ENCODE data around the gene DENND1A. TPM values are rescaled to one million over a fixed set of nuclear protein-coding genes. Genes with fewer than 3 reads are reported as not detected.

DENND1A gene
- total RNA-seq, 1 experiment from 2014 or later = 23.5 TPM

DNA sequence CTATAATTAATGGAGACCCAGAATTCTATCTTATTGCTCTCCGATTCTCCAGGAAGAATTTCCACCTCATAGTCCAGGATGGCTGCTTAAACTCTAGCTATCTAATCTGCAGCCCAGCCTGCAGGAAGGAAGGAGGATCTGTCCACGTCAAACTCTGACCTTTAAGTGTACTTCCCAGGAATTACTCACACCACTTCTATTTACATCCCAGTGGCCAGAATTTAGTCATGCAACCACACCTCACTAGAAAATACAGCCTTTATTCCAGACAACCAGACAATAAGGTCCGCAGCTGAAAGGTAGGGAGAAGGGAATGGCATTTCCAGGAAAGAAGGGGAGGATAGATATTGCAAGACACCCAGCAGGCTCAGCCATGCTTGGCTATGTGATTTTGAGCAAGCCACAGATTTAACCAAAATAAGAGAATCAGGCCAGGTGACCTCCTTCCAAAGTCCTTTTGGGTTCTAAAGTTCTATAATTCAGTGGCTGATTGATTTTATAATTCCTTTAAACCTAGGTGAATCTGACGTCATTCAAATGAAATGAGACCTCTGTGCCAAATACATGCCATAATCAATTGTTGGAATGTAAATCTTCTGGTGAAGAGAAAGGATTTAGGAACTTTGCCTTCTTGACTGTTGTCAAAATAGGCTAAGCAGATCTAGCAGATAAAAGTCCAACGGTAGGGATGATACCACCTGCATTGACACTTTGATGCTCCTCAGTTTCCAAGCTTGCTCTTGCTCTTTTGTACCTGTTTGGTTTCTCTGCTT is 3.7 kb upstream of the DENND1A start (continued):
- TF ChIP-seq, protein P1, sequence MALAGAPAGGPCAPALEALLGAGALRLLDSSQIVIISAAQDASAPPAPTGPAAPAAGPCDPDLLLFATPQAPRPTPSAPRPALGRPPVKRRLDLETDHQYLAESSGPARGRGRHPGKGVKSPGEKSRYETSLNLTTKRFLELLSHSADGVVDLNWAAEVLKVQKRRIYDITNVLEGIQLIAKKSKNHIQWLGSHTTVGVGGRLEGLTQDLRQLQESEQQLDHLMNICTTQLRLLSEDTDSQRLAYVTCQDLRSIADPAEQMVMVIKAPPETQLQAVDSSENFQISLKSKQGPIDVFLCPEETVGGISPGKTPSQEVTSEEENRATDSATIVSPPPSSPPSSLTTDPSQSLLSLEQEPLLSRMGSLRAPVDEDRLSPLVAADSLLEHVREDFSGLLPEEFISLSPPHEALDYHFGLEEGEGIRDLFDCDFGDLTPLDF (CRISPR knock-in tag; IDR thresholded peaks at IDR 0.05) = no peak
- TF ChIP-seq SP1 (CRISPR knock-in tag; conservative IDR thresholded peaks at IDR 0.05) = no peak
- TF ChIP-seq ETV6 (CRISPR knock-in tag; IDR thresholded peaks at IDR 0.05) = no peak
- TF ChIP-seq, protein P2, sequence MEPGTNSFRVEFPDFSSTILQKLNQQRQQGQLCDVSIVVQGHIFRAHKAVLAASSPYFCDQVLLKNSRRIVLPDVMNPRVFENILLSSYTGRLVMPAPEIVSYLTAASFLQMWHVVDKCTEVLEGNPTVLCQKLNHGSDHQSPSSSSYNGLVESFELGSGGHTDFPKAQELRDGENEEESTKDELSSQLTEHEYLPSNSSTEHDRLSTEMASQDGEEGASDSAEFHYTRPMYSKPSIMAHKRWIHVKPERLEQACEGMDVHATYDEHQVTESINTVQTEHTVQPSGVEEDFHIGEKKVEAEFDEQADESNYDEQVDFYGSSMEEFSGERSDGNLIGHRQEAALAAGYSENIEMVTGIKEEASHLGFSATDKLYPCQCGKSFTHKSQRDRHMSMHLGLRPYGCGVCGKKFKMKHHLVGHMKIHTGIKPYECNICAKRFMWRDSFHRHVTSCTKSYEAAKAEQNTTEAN (CRISPR knock-in tag; IDR thresholded peaks at IDR 0.05) = no peak
- TF ChIP-seq FOXP1 (CRISPR knock-in tag; IDR thresholded peaks at IDR 0.05; ENCODE audit: borderline replicate concordance) = no peak

DNA sequence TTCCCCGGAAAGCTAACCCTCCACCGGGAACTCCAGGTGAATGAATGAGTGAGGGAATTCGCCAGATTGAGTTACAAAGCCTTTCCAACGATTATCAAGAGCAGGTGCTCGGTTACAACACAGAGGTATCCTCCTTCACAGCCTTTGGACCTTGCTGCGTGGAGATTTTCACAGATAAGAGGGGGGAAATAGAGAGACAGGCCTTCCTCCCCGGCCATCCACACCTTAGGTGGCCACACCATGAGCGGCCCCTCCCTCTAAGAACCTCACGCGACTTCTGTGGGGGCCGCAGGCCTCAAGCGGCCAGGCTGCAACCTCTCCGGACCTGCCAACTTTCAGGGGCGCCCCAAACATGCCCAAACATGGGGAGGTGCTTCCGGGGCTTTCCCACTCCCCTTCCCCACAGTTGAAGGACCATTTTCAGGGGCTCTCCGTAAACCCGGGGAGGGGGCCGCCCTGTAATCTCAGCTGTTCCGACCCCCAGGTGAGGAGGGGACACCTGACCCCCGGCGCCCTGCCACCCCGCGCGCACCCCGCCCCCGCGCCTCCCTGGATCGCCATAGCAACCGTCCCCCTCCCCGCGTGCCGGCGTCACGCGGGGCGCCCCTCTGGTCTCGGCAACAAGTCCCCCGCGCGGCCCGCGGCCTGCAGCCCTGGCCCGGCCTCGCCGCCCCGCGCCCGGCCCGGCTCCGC is 603 bp downstream of the DENND1A start:
- TF ChIP-seq TP53 (CRISPR knock-in tag; IDR thresholded peaks at IDR 0.05) = no peak
- peak; percentile 29 for DNase-seq (ENCODE audit: low spot score)
- CTCF ChIA-PET = no interaction called here
- POLR2A ChIA-PET = no interaction called here
- no peak; the same call in 1 of the 2 replicates for ATAC-seq
- H3K27me3 Mint-ChIP-seq (ENCODE audit: low read depth) = peaks cover 5% of the 10 kb centered on the region
- peak overlapping the region; percentile 80 for H3K4me3 Mint-ChIP-seq
- H3K4me1 Mint-ChIP-seq = peaks cover 57% of the 10 kb centered on the region
- H3K27ac Mint-ChIP-seq = no peak overlapping the region; the same call in 1 of the 2 replicates
- peaks cover 4% of the 10 kb centered on the region for H3K9me3 Mint-ChIP-seq
- peaks cover 5% of the 10 kb centered on the region for H3K36me3 Mint-ChIP-seq

DNA sequence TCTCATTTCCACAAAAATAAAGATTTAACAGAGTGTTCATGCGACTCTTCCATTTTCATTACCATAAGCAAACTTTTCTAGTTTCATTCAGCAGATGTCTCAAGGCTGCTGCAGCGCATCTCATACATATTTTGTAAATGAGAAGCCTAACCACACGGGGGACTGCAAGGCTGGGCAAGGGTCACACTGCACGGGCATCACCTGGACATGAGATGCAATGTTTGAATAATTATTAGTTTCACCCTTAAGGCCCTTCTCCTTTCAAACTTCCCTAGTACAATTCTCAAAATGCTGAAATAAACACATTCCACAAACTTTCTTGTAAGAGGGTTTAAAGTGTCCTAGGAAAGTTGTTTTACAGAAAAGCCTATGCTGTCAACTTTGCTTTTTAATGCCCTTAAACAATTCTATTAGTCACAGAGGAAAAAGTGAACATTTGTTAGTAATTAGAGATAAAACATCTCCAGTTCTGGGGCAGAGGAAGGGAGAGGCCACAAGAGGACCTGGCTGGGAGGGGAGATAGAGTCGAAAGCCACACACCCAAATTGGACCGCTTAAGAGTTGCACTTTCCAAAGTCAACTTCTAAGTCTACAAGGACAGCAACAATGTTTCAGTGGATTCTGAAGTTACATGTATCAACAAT is 1.3 kb downstream of the DENND1A start:
- DNase-seq (ENCODE audit: low spot score) = no peak
- no peak for ATAC-seq
- Mint-ChIP-seq H3K4me3 (peak overlapping the region; percentile 80), H3K36me3 (peaks cover 10% of the 10 kb centered on the region), H3K4me1 (peaks cover 57% of the 10 kb centered on the region), H3K27ac (no peak overlapping the region; the same call in 1 of the 2 replicates), H3K9me3 (peaks cover 8% of the 10 kb centered on the region), H3K27me3 (ENCODE audit: low read depth) (peaks cover 5% of the 10 kb centered on the region)
- POLR2A ChIA-PET = no interaction called here
- CTCF ChIA-PET = interaction anchor here (1.4 kb wide), 1 partner anchor 32 kb away, joined by 4 read pairs; no protein-coding TSS in a partner anchor
- TF ChIP-seq, protein P3, sequence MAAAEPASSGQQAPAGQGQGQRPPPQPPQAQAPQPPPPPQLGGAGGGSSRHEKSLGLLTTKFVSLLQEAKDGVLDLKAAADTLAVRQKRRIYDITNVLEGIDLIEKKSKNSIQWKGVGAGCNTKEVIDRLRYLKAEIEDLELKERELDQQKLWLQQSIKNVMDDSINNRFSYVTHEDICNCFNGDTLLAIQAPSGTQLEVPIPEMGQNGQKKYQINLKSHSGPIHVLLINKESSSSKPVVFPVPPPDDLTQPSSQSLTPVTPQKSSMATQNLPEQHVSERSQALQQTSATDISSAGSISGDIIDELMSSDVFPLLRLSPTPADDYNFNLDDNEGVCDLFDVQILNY (CRISPR knock-in tag; IDR thresholded peaks at IDR 0.05) = no peak
- no peak for TF ChIP-seq NR2C2 (CRISPR knock-in tag; IDR thresholded peaks at IDR 0.05)
- no peak for TF ChIP-seq ZNF317 (CRISPR knock-in tag; IDR thresholded peaks at IDR 0.05; ENCODE audit: borderline replicate concordance, low read depth)
- TF ChIP-seq OVOL2 (CRISPR knock-in tag; IDR thresholded peaks at IDR 0.05; ENCODE audit: borderline replicate concordance) = no peak
- TF ChIP-seq, protein P4, sequence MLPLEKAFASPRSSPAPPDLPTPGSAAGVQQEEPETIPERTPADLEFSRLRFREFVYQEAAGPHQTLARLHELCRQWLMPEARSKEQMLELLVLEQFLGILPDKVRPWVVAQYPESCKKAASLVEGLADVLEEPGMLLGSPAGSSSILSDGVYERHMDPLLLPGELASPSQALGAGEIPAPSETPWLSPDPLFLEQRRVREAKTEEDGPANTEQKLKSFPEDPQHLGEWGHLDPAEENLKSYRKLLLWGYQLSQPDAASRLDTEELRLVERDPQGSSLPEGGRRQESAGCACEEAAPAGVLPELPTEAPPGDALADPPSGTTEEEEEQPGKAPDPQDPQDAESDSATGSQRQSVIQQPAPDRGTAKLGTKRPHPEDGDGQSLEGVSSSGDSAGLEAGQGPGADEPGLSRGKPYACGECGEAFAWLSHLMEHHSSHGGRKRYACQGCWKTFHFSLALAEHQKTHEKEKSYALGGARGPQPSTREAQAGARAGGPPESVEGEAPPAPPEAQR (CRISPR knock-in tag; IDR thresholded peaks at IDR 0.05) = no peak
- TF ChIP-seq TEAD4 (CRISPR knock-in tag; IDR thresholded peaks at IDR 0.05) = no peak
- no peak for TF ChIP-seq ELF4 (CRISPR knock-in tag; IDR thresholded peaks at IDR 0.05; ENCODE audit: low read depth)
- TF ChIP-seq NFYB (CRISPR knock-in tag; conservative IDR thresholded peaks at IDR 0.05; ENCODE audit: low read depth) = no peak
- TF ChIP-seq, protein P5, sequence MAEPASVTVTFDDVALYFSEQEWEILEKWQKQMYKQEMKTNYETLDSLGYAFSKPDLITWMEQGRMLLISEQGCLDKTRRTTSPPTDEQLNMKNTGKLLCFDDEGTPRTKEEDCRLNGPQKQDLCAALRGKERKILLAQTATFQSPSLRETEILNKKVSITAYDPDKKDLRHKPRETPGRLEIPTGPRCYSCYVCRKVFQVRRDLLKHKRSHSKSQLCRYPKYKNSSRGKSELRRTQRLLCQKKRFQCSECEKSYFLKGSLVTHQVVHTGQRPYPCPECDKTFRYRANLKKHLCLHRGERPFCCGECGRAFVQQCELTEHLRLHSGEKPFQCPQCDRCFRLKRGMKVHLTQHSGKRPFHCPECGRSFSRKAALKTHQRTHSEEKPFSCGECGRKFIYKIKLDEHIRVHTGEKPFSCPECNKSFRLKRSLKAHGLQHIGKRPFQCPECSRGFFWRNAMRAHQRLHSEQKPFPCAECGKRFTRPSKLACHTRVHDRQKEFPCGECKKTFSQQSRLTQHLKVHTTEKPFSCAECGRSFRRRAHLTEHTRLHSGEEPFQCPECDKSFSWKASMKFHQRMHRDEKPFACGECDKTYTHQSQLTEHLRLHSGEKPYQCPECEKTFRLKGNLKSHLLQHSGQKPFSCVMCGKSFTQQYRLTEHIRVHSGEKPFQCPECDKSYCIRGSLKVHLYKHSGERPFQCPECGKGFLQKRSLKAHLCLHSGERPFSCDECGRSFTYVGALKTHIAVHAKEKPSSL (CRISPR knock-in tag; conservative IDR thresholded peaks at IDR 0.05) = no peak
- no peak for TF ChIP-seq MYBL2 (CRISPR knock-in tag; IDR thresholded peaks at IDR 0.05)
- TF ChIP-seq SOX15 (CRISPR knock-in tag; IDR thresholded peaks at IDR 0.05) = no peak
- TF ChIP-seq, protein P6, sequence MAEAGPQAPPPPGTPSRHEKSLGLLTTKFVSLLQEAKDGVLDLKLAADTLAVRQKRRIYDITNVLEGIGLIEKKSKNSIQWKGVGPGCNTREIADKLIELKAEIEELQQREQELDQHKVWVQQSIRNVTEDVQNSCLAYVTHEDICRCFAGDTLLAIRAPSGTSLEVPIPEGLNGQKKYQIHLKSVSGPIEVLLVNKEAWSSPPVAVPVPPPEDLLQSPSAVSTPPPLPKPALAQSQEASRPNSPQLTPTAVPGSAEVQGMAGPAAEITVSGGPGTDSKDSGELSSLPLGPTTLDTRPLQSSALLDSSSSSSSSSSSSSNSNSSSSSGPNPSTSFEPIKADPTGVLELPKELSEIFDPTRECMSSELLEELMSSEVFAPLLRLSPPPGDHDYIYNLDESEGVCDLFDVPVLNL (CRISPR knock-in tag; IDR thresholded peaks at IDR 0.05; ENCODE audit: borderline replicate concordance, low read depth) = no peak
- TF ChIP-seq, protein P7, sequence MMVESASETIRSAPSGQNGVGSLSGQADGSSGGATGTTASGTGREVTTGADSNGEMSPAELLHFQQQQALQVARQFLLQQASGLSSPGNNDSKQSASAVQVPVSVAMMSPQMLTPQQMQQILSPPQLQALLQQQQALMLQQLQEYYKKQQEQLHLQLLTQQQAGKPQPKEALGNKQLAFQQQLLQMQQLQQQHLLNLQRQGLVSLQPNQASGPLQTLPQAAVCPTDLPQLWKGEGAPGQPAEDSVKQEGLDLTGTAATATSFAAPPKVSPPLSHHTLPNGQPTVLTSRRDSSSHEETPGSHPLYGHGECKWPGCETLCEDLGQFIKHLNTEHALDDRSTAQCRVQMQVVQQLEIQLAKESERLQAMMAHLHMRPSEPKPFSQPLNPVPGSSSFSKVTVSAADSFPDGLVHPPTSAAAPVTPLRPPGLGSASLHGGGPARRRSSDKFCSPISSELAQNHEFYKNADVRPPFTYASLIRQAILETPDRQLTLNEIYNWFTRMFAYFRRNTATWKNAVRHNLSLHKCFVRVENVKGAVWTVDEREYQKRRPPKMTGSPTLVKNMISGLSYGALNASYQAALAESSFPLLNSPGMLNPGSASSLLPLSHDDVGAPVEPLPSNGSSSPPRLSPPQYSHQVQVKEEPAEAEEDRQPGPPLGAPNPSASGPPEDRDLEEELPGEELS (CRISPR knock-in tag; IDR thresholded peaks at IDR 0.05) = no peak
